H1 (cell line): ENCODE results near the gene PI4KA. TPM values are rescaled to one million over a fixed set of nuclear protein-coding genes. Genes with fewer than 3 reads are reported as not detected.

Experiments used
- CTCF ChIA-PET: fragments of 300-600 bp; sonication (Branson Sonifier 250); formaldehyde crosslinking; loops from one replicate; lab custom pipeline; 2021; ENCODE audit not compliant: partially characterized antibody; lab: Charles Lee
- POLR2A ChIA-PET: fragments of 300-600 bp; sonication (Branson Sonifier 250); formaldehyde crosslinking; loops from one replicate; lab custom pipeline; 2021; ENCODE audit warnings: inconsistent platforms; ENCODE audit not compliant: partially characterized antibody; lab: Charles Lee
- DNase-seq, 2 experiments: peaks; one replicate each; pipeline versions ENCODE4 v3.0.0 to v3.0.0-alpha.2; 2010 to 2022; ENCODE audit warnings: low spot score in 2 of 2, low read depth in 1 of 2, mixed read lengths in 1 of 2
- FAIRE-seq: peaks from 2 replicates; lab custom pipeline; 2011; peaks lifted over from hg19 to GRCh38; lab: Jason Lieb, UNC
- H2AFZ ChIP-seq: 2 replicates; pipeline ENCODE4 v1.8.1; 2012; ENCODE audit warnings: low read length, inconsistent platforms
- H2AK5ac ChIP-seq: 2 replicates; pipeline ENCODE4 v1.6.1; 2013; ENCODE audit warnings: low read depth, low read length
- H2BK120ac ChIP-seq: replicated peaks from 2 replicates; pipeline ENCODE3; 2013; ENCODE audit warnings: low read depth, low read length, inconsistent platforms
- H2BK12ac ChIP-seq: 2 replicates; pipeline ENCODE4 v1.6.1; 2013; ENCODE audit warnings: low read depth, low read length
- H2BK15ac ChIP-seq: 2 replicates; pipeline ENCODE4 v1.6.1; 2013; ENCODE audit warnings: low read length
- H2BK20ac ChIP-seq: 2 replicates; pipeline ENCODE4 v1.6.1; 2013; ENCODE audit warnings: low read length
- H2BK5ac ChIP-seq: 2 replicates; pipeline ENCODE4 v1.6.1; 2013; ENCODE audit warnings: low read depth, low read length
- H3K14ac ChIP-seq: 2 replicates; pipeline ENCODE4 v1.6.1; 2013; ENCODE audit warnings: inconsistent platforms; ENCODE audit not compliant: insufficient read length
- H3K18ac ChIP-seq: 2 replicates; pipeline ENCODE4 v1.6.1; 2013; ENCODE audit warnings: low read length; ENCODE audit errors: extremely low read depth
- H3K23ac ChIP-seq: 2 replicates; pipeline ENCODE4 v1.6.1; 2013; ENCODE audit warnings: inconsistent platforms; ENCODE audit not compliant: insufficient read length
- H3K23me2 ChIP-seq: 2 replicates; pipeline ENCODE4 v1.6.1; 2013; ENCODE audit warnings: low read depth, low read length
- H3K27ac ChIP-seq: 2 replicates; pipeline ENCODE4 v1.6.1; 2011; ENCODE audit warnings: low read depth, low read length, inconsistent platforms
- H3K27me3 ChIP-seq, 4 experiments: replicated peaks in 1 of 4; 1 replicate in 1 of 4; 2 replicates in 3 of 4; pipeline versions ENCODE4 v1.6.1 to v1.8.1; 2011 to 2013; ENCODE audit warnings: low read length in 3 of 4, mild to moderate bottlenecking in 3 of 4, inconsistent platforms in 2 of 4, mixed read lengths in 2 of 4, moderate library complexity in 1 of 4; ENCODE audit not compliant: control insufficient read depth in 3 of 4, insufficient read depth in 3 of 4; ENCODE audit errors: extremely low read depth in 1 of 4
- H3K36me3 ChIP-seq, 4 experiments: 2 replicates each; pipeline versions ENCODE4 v1.6.1 to v1.8.1; 2011 to 2013; ENCODE audit warnings: mild to moderate bottlenecking in 4 of 4, low read length in 3 of 4, moderate library complexity in 2 of 4, control low read depth in 1 of 4, inconsistent platforms in 1 of 4; ENCODE audit not compliant: insufficient read depth in 4 of 4, control insufficient read depth in 2 of 4
- H3K4ac ChIP-seq: replicated peaks from 2 replicates; pipeline ENCODE3; 2013; ENCODE audit warnings: low read length, low read depth, mixed read lengths, inconsistent platforms; ENCODE audit not compliant: insufficient read length
- H3K4me1 ChIP-seq, 4 experiments: replicated peaks in 1 of 4; 1 replicate in 1 of 4; 2 replicates in 3 of 4; pipeline versions ENCODE4 v1.6.1 to v1.8.1; 2011 to 2013; ENCODE audit warnings: low read length in 3 of 4, inconsistent platforms in 2 of 4, mixed read lengths in 1 of 4; ENCODE audit not compliant: insufficient read depth in 4 of 4, control insufficient read depth in 3 of 4
- H3K4me2 ChIP-seq, 2 experiments: 2 replicates each; pipeline versions ENCODE4 v1.6.1 to v1.8.1; 2011 to 2013; ENCODE audit warnings: low read depth in 2 of 2, low read length in 2 of 2, control low read depth in 1 of 2, inconsistent platforms in 1 of 2, mild to moderate bottlenecking in 1 of 2; ENCODE audit not compliant: insufficient read depth in 1 of 2
- H3K4me3 ChIP-seq, 4 experiments: fragments of 200-600, 300-600 bp in 1 of 4; sonication (generic), shearing (Covaris generic), sonication (Bioruptor Twin) in 1 of 4; 2 replicates each; pipeline versions ENCODE4 v1.5.1 to v1.8.1; 2011 to 2016; ENCODE audit warnings: low read length in 4 of 4, low read depth in 3 of 4, control low read depth in 2 of 4, inconsistent platforms in 2 of 4, mild to moderate bottlenecking in 2 of 4, mixed read lengths in 1 of 4, moderate library complexity in 1 of 4; ENCODE audit not compliant: insufficient read depth in 2 of 4; ENCODE audit errors: extremely low read depth in 1 of 4
- H3K56ac ChIP-seq: replicated peaks from 2 replicates; pipeline ENCODE3; 2013; ENCODE audit warnings: low read depth, mild to moderate bottlenecking, mixed read lengths, low read length, inconsistent platforms; ENCODE audit not compliant: insufficient read length
- H3K79me1 ChIP-seq: 2 replicates; pipeline ENCODE4 v1.6.1; 2013; ENCODE audit warnings: low read depth, low read length, control low read depth
- H3K79me2 ChIP-seq, 2 experiments: 2 replicates each; pipeline versions ENCODE4 v1.6.1 to v1.8.1; 2012 to 2013; ENCODE audit warnings: low read length in 2 of 2, mild to moderate bottlenecking in 2 of 2, inconsistent platforms in 1 of 2; ENCODE audit not compliant: insufficient read depth in 2 of 2, control insufficient read depth in 1 of 2
- H3K9ac ChIP-seq, 4 experiments: replicated peaks in 1 of 4; 1 replicate in 1 of 4; 2 replicates in 3 of 4; pipeline versions ENCODE4 v1.6.1 to v1.8.1; 2011 to 2013; ENCODE audit warnings: low read depth in 3 of 4, low read length in 3 of 4, control low read depth in 2 of 4, mild to moderate bottlenecking in 2 of 4, moderate library complexity in 2 of 4, inconsistent platforms in 1 of 4; ENCODE audit errors: extremely low read depth in 1 of 4
- H3K9me3 ChIP-seq, 2 experiments: 2 replicates each; pipeline versions ENCODE4 v1.6.1 to v1.8.1; 2012 to 2013; ENCODE audit warnings: mild to moderate bottlenecking in 2 of 2, moderate library complexity in 2 of 2, control low read depth in 1 of 2, inconsistent platforms in 1 of 2, low read depth in 1 of 2, low read length in 1 of 2, mixed read lengths in 1 of 2; ENCODE audit not compliant: insufficient read depth in 2 of 2
- H4K20me1 ChIP-seq, 2 experiments: replicated peaks in 1 of 2; 2 replicates each; pipeline versions ENCODE3 to v1.8.1; 2011 to 2013; ENCODE audit warnings: inconsistent platforms in 2 of 2, low read length in 2 of 2, mild to moderate bottlenecking in 1 of 2; ENCODE audit not compliant: insufficient read depth in 2 of 2, control insufficient read depth in 1 of 2
- H4K5ac ChIP-seq: 2 replicates; pipeline ENCODE4 v1.6.1; 2013; ENCODE audit warnings: low read length, low read depth, mixed read lengths, inconsistent platforms; ENCODE audit not compliant: insufficient read length
- H4K8ac ChIP-seq: 2 replicates; pipeline ENCODE4 v1.8.0; 2013; ENCODE audit warnings: mild to moderate bottlenecking, moderate library complexity, low read length, inconsistent platforms; ENCODE audit not compliant: insufficient read depth; ENCODE audit errors: extremely low read depth
- H4K91ac ChIP-seq: replicated peaks from 2 replicates; pipeline ENCODE3; 2013; ENCODE audit warnings: low read length, mixed read lengths, inconsistent platforms; ENCODE audit not compliant: insufficient read length
- ZNF274 ChIP-seq: IDR thresholded peaks from 2 replicates; pipeline ENCODE4 v1.7.0; 2012; ENCODE audit warnings: low read length, borderline replicate concordance; ENCODE audit errors: extremely low read depth
- WGBS, 2 experiments: shearing (Covaris generic) in 1 of 2; methylation state at CpG; one replicate each; pipeline versions ENCODE4 v1.1.6 to v1.1.7; 2013 to 2015; ENCODE audit warnings: low lambda C conversion rate in 2 of 2, mixed read lengths in 2 of 2, inconsistent platforms in 1 of 2, low coverage in 1 of 2, missing lambda C conversion rate in 1 of 2; ENCODE audit not compliant: insufficient replicate concordance in 2 of 2, insufficient coverage in 1 of 2, insufficient read length in 1 of 2; ENCODE audit errors: extremely low coverage in 1 of 2, missing lambda C conversion rate in 1 of 2; 5-methylcytosine and 5-hydroxymethylcytosine counted together
- polyA plus RNA-seq, 7 experiments: library from polyadenylated mRNA; depleted of rRNA in 3 of 7; stranded (reverse) in 5 of 7; unstranded in 2 of 7; fragments of >200 nt in 5 of 7; fragments of 200-250 nt in 2 of 7; gene quantifications; 1 replicate in 5 of 7; 2 replicates in 1 of 7; 4 replicates in 1 of 7; pipeline versions ENCODE4 v1.2.1 to v1.2.3, GENCODE V29; 2011 to 2013; ENCODE audit warnings: missing spikeins in 2 of 7, mixed read lengths in 2 of 7
- total RNA-seq: library from RNA; stranded (reverse); fragmentation: NEBNext Ultra II Directional; extraction: Animal tissue kit (Norgen Biotek cat#: 25700); gene quantifications from 2 replicates; pipeline ENCODE4 v1.2.1, GENCODE V29; 2021

The PI4KA gene
- total and polyA plus RNA-seq, 2 of the 8 experiments (the other 6 are each of a cell fraction or from before 2014, with no cell fraction given): 22.5 to 37.7 TPM

DNA sequence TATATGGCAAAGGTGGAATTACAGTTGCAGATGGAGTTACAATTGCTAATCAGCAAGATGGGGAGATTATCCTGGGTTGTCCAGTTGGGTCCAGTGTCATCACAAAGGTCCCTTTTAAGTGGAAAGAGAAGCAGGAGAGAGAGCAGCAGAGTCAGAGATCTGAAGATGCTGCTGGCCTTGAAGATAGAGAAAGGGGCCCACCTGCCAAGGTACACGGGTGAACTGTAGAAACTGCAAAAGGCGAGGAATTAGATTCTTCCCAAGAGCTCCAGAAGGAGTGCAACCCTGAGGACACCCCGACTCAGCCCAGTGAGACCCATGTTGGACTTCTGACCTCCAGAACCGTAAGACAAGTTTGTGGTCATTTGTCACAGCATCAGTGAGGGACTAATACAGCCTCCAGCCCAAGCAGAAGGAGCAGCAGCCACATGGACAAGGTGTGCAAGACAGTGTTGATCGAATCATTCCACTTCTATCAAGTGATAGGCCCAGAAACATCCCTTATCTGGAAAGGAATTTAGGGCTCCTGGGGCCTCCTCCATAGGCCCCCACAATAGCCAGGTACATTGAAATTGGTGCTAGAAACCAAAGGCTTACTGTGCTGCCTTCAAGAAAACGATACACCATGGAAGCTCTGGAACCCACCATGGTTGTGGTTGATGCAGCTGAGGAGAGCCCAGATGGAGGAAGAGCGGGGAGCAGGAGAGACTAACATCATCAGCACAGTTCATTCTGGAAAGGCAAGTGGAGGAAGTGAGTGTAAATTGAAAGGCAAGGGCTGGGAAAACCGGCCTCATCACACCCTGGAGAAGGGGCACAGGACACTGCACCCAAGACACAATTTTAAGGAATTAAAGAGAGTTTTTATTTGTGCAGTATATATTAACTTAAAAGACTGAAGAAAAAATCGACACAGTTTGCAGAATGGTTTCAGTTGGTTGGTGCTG, 23.5 kb upstream of the PI4KA start:
- Histone ChIP-seq H3K27me3 (no peaks in the 10 kb centered on the region), H3K23me2 (peaks cover 1% of the 10 kb centered on the region; the same call in 1 of the 2 replicates), H3K4ac (no peak overlapping the region), H4K91ac (no peak overlapping the region), H3K18ac (no peak overlapping the region), H4K5ac (no peak overlapping the region), H3K36me3 (peaks cover 0 to 6% (median 1%) of the 10 kb centered on the region in 4 experiments; a peak in 3 of 8 replicates), H2BK20ac (no peak overlapping the region), H3K79me2 (no peaks in the 10 kb centered on the region), H4K8ac (no peak overlapping the region), H3K14ac (no peak overlapping the region), H3K4me2 (no peak overlapping the region), H3K9me3 (no peaks in the 10 kb centered on the region), H3K4me1 (peaks cover 0 to 2% (median 0%) of the 10 kb centered on the region in 4 experiments; a peak in 1 of 7 replicates), H2AFZ (no peak overlapping the region), H3K56ac (no peak overlapping the region), H2AK5ac (no peak overlapping the region), H3K23ac (no peak overlapping the region), H3K79me1 (no peaks in the 10 kb centered on the region), H2BK12ac (no peak overlapping the region), H2BK5ac (no peak overlapping the region), H3K9ac (no peak overlapping the region), H2BK120ac (no peak overlapping the region), H3K4me3 (no peak overlapping the region), H2BK15ac (no peak overlapping the region), H3K27ac (no peak overlapping the region), H4K20me1 (no peaks in the 10 kb centered on the region)
- WGBS, 2 experiments: 88% methylated on average over 9 of the region's 9 CpGs; no CpG with 5 or more reads in 1 of the 2 experiments
- DNase-seq: no peak
- ChIA-PET CTCF (interaction anchor here (1.3 to 2.6 kb wide), 2 partner anchors 16 to 78 kb away, joined by 3 to 7 read pairs; no protein-coding TSS in a partner anchor), POLR2A (no interaction called here)
- FAIRE-seq: no peak
- no peak for TF ChIP-seq ZNF274
